Heart left ventricle (tissue), 13 donors: ENCODE measurements around the gene FLNB.

ENCODE experiments used
- POLR2A ChIP-seq, 2 donors: fragments of 450-650 bp; IDR thresholded peaks; one replicate each; pipeline ENCODE4 v1.6.1; 2017; ENCODE audit warnings: antibody characterized with exemption in 2 of 2, mild to moderate bottlenecking in 2 of 2, moderate library complexity in 2 of 2
- TF ChIP-seq, protein P1 (sequence below), 12 donors: fragments of 200-600 bp; sonication (generic) in 4 of 12; IDR thresholded peaks; one replicate each; pipeline versions ENCODE4 v1.5.0 to v1.8.0; 2018 to 2022; ENCODE audit warnings: antibody characterized with exemption in 12 of 12, mild to moderate bottlenecking in 5 of 12
- donor health status: ischemic (EF 13 %, LVEDD 7.1; RV severe dilation, severe dysfunction).
- donor health status: DM: no; HTN: yes; CAD: no.
- donor health status: DM: no; HTN: no; CAD: no.
- donor health status: ischemic (EF 25% LVEDD 6.9; RV normal size, moderate dysfunction).
- donor health status: ischemic (EF 25% LVEDD 5.7; RV mildly dilated, moderate dysfunction).
- donor health status: ischemic (EF 35%, LVEDD 5.7; RV mildly dilated, moderate dysfunction).
- donor health status: nonischemic (EF 11% LVEDD 7.7; RV severe dilation, severe dysfunction).
- donor health status: DM: yes; HTN: yes; CAD: no.
- donor health status: PGD.
- donor health status: ischemic (EF 29% LVEDD 5.4; RV normal size, mild dysfunction).
- donor health status: nonischemic (EF 23%, LVEDD 6.1; RV moderate dilation, normal function).

DNA sequence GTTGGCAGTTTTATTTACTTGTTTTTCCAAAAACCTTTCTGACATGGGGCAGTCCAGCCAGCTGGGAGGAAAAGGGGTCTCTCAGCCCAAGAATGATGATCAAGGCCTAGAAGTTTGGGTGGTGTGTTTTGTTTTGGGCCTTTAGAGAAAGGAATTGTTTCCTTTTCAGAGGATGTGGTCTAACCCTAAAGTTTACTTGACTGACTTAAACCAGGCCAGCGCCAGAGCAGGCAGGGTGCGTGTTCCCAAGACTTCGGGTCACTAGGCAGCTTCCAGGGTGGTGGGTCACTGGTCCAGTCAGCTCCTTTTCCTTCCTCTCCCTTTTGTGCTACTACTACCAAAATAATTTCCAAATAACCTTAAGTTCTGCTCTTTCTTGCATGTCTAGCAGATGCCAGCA, 4.9 kb downstream of the FLNB start:
- TF ChIP-seq, protein P1, sequence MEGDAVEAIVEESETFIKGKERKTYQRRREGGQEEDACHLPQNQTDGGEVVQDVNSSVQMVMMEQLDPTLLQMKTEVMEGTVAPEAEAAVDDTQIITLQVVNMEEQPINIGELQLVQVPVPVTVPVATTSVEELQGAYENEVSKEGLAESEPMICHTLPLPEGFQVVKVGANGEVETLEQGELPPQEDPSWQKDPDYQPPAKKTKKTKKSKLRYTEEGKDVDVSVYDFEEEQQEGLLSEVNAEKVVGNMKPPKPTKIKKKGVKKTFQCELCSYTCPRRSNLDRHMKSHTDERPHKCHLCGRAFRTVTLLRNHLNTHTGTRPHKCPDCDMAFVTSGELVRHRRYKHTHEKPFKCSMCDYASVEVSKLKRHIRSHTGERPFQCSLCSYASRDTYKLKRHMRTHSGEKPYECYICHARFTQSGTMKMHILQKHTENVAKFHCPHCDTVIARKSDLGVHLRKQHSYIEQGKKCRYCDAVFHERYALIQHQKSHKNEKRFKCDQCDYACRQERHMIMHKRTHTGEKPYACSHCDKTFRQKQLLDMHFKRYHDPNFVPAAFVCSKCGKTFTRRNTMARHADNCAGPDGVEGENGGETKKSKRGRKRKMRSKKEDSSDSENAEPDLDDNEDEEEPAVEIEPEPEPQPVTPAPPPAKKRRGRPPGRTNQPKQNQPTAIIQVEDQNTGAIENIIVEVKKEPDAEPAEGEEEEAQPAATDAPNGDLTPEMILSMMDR (IDR thresholded peaks at IDR 0.05), result no peak
- no peak for TF ChIP-seq POLR2A (IDR thresholded peaks at IDR 0.05)
